GM21528 (cell line): ENCODE results near the gene RACGAP1.
"Not testable (repeated sequence)": the region's sequence is repeated elsewhere in the genome, so short reads cannot be mapped to it uniquely, and the experiment has no call there.

Source experiments
- ATAC-seq: cut with Tn5 transposase; IDR thresholded peaks from one replicate; pipeline ENCODE4 v1.9.1; 2021; ENCODE audit warnings: mild to moderate bottlenecking, moderate library complexity; ENCODE audit not compliant: unreplicated experiment, low FRiP score

The RACGAP1 gene

DNA sequence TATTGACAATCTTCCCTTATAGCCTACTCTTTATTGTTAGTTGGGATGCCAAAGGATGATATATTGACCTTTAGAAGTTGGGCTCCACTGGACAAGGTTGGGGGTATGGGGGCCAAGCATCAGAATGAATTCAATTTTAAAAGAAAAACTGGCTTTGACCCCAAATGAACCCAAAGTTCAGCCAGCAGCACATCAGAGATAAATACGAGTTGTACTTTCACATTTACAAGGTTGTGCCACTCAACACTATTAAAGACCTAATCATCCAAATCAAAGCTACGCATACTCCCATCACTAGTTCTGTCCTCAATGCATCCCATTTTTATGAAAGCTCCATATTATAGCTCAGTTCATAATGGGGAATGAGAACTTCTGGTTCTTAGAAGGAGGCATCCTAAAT, 35.9 kb downstream of the RACGAP1 start:
- ATAC-seq = not testable (repeated sequence)

DNA sequence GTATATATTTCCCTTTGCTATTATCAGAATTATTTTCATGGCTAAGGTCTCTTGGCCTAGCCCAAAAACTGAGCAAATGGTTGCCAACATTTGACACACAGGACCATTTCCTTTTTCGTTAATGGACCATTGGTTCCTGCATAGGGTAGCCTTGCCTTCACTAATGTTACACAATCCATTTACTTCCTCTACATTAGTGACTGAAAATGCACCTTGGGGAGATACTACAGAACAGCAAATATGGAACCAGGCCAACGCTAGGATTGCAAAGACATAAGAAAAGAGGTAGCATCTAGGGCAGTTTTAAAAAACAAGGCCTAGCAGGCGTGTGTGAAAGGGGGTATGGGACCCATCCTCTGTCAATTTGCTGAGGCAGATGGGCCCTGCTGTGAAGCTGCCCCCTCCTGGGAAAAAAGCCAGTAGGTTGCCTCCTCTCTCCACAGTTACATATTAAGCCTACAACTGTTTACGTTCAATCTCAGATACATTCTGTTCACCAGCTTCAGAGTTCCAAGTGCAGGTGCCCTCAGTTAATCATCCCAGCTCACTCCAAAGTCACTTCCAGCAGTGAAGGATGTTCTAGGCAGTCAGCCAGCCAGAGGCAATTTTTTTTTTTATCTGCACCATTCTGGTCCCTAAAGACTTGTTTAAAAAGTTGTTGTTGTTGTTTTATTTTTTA, 37.5 kb downstream of the RACGAP1 start:
- ATAC-seq = no peak

DNA sequence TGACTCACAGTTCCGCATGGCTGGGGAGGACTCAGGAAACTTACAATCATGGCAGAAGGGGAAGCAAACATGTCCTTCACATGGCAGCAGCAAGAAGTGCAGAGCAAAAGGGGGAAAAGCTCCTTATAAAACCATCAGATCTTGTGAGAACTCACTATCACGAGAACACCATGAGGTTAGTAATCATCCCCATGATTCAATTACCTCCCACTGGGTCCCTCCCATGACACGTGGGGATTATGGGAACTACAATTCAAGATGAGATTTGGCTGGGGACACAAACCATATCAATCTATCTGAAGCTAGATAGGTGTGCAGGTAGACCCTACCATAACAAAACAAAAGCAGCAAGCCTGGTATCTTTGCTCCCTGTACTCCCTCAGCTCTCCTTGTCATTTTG, 38.8 kb downstream of the RACGAP1 start:
- ATAC-seq = not testable (repeated sequence)

DNA sequence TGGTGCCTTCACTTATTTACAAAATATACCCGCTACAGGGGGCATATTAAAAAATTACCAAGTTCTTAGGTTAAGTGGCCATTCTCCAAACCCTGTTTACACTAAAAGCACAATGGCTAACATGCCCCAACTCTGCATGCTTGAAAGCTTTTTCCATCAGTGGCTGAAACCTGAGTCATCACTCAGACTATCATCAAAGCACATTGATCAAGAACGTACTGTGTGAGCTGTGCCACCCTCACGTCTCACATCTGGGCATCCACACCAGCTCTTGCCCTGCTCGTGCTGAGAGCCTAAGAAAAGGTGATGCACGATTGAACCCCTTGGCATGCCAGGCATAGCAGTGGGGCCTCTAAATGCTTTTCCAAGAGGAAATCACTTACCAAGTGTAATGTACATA, 39.3 kb downstream of the RACGAP1 start:
- ATAC-seq = no peak

DNA sequence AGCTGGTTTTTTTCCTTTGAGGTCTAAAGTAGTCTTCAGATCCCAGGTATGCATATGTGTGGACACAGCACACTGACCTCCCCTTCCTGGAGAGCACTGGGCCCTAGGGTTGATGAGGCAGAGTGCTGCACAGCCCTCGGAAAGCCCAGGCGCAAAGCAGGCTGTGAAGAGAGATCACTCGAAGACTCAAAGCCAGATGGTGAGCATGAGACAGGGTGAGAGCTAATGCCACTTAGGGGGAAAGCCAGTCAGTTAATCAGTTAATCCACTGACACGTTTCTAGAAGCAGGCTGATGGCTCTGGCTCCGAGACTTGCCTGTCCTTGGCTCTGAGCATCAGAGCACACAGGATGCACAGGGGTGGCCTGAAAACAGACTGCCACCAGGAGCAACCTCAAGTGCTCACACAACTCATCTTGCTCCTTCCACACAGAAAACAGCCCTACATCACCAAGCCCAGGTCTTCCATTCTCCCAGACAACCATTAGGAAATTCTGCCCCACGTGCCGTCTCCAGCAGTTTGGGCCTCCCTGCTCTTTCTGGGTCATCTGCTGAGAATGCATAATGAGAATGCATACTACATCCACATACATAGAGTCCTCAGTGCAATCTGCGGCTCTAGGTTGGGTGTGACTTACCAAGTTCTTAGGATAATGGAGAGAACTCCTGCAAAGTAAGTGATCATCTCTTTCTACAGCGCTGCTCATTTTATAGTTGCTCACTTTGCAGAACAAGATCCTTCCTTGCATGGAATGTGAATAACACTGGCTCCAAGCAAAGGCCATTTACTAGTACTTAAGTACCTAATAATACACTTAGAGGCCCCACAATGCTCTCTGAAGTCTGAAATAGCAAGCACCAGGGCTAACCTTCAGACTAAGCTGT, 40.6 kb downstream of the RACGAP1 start:
- ATAC-seq = no peak

DNA sequence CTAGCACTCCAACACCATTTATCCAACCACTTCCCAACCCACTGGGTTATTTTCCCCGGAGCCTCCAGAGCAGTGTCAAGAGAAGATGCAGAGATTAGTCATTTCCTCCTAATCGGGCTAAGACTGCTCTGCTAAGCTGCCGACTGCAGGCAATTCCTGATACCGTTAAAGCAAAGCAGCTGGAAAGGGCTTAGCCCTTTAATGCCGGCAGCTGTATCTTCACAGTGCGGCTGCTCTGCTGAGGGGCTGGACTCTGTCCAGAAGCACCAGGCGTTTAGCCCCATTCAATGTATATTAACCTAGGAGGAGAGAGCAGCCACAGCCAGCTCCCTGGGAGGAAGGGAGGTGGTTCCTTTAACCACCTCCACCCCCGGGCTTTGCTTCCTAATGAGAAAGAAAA, 41.4 kb downstream of the RACGAP1 start:
- no peak for ATAC-seq

DNA sequence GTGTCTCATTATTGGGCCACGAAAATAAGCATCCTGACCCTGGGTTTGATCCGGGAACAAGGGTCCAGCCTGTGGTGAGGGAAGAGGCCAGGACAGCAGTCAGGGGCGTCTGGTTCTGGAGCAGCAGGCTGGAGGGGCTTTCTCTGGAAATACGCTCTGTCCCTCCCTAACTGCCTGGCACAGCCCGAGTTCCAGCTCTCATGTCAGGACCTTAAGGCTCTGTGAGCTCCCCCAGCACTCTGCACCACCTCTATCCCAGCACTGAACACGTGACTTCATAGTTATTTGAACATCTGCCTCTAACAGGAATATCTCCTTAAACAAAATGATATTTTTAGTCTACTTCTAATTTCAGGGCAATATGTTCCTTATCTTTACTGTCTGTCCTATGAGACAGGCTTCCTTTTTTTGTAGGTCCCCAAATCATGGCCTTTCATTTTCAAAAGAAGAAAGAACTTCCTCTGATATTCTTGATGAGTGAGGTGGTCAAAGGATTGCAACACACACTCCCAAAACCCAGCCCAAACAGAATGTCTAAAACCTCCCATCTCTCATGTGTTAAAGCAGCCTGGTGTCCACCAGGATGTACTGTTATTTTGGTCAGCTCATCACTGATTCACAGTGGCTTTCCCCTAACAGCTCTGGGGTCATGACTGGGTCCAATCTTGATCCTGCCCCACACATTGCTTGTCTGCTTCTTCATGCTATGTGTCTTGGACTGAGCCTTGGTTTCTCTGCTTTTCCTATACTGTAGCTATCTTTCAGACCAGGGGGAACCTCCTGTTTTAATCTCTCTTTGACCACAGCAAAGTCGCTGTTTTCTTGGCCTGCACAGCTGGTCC, 42.8 kb downstream of the RACGAP1 start:
- ATAC-seq = no peak

DNA sequence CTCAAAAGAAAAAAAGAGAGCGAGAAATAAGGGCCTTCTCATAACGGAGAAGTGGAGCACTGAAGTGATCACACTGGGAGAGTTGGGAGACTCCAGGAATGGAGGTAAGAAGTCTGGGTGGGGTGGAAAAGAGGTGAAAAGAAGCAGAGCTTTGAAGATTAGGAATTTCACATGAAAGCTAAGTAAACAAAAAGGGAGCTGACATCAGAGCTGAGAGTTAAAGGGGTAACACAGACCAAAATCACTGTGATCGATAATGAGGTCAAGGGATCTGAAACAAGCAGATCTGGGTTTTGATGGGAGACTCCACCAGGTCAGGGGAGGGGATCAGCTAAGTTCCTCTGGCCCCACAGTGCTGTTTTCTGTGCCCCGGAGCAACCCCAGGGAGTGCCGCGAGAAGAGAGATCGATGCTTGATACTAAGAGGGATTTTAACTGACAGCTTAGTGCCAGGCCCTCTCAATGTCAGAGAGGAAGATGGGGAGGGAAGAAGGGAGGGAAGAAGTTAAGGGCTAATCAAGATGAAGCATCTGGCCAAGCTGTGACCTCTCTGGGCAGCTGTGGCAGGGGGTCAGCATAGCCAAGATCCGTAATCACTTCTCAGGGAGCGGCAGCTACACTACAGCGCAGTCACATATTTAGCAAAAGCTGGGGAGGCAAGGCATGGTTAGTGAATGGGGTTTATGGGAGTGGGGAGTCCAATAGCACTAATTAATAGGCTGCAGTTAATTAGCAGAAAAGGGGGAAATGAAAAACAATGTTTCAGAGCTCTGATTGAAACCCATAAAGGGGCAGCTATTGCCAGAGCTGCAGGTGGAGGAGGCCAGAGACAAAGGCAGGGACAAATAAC, 44.6 kb downstream of the RACGAP1 start:
- no peak for ATAC-seq

DNA sequence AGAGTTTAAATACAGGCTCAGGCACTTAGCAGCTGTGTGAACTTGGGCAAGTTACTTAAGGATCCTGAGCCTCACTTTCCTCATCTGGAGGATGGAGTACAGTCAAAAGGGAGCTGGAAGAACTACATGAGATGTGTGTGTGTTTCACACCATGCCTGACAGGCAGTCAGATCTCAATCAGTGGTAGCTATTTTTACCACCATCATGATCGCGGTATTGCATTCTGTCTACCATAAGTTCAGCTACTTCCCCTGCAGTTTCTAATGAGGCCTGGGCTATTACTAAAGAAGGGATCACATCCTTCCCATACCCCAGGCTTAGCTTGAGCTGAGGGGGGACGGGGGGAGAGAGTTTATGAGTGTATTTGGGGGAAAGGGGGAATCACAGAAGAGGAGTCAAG, 45.5 kb downstream of the RACGAP1 start:
- no peak for ATAC-seq

DNA sequence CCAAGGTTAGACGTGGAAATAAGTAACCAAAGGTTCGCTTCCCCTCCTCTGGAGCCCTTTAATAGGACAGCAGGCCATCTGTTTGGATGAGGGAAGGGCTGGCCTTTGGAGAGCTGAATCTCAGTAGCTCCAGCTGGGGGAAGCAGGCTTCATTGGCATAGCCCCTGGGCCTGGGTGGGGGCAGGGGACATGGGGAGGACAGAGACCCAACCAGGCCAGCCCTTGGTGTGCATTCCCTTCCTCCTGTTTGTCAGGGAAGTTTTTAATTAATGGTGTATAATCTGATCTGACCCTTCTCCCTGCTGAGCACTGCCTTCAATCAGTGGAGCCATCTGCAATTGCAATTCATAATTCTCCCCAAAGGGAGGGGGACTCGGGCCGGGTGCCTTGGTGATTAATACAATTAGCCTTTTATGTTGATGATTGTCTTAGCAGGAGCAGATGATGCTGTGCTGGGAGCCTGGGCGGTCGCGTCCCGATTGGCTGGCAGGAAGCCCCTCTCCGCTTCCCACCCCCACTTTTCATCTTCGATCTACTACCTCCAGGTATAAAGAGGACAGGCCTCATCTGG, 46.2 kb downstream of the RACGAP1 start:
- no peak for ATAC-seq

DNA sequence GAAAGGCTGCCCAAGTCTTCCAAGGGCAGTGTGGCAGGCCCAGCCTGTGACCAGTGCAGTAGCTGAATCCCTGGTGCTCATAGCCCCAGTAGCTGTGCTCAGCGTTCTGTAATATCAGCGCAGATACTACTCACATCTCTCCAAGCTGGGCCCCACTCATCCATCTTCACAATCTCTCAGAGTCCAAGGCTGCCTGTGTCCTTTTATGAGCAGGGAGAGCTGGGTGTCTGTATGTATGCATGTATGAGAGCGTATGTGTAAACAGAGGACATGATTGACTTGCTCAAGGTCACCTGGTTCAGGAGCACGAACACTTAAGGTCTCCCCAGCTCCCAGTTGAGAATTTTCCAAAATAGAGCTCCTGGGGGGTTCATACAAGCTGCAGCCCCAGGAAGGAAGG, 47.2 kb downstream of the RACGAP1 start:
- no peak for ATAC-seq

DNA sequence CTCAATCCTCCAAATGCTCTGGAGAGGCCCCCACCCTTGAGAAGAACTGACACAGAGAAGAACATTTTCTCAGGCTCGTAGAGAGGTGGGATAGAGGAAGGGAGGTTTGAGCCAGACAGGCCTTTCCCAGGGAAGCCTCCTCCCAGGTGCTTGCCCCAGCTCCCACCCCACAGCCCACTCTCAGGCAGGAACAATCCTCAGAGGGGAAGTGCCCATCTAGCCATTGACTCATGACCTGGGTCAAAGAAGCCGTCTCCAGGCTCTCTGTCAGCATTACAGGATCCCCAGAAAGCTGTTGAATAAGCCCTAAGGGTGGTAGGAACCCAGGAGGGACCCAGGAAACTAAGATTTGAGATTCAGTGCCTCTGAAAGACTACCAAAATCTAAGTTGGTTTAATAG, 48.7 kb downstream of the RACGAP1 start:
- ATAC-seq = no peak

DNA sequence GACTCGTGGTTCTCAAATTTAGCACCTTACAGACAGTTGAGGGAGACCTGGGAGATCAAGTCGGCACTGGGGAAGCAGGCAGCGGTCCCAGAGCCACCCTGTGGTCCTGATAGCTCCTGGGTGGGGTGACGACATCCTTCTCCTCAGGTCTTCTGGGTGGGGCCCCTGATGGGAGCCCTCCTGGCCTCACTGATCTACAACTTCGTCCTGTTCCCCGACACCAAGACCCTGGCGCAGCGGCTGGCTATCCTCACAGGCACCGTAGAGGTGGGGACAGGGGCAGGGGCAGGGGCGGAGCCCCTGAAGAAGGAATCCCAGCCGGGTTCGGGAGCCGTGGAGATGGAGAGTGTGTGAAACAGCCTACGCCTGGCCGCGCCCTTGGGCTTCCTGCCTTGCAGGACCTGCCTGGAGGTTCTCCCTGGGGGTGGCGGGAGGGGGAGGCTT, 50.0 kb downstream of the RACGAP1 start:
- no peak for ATAC-seq

DNA sequence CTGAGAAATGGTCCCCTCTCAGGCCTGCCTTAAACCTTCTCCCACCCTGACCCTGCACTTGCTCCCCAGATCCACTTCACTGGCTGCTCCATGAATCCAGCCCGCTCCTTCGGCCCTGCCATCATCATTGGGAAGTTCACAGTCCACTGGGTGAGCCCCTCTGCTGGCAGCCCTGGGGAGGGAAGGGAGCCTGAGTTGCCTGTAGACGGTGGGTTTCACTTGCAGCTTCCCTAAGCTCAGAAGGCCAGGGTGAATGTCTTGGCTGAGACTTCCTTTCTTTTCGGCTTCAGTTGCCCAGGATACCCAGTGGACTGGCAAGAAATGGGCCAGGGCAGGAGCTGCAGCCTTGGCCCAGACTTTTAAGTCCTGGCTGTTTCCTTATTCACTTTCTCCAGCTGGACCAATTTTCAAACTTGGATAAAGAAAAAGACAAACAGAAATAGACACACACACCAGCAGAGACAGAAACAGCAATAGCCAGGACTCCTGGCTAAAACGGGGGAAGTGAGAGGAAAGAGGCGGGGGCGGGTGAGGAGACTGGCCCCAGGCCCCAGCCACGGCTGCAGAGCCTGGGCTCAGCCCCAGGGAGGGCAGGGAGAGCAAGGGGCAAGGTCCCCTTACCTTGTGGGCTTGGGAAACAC, 50.5 kb downstream of the RACGAP1 start:
- no peak for ATAC-seq

DNA sequence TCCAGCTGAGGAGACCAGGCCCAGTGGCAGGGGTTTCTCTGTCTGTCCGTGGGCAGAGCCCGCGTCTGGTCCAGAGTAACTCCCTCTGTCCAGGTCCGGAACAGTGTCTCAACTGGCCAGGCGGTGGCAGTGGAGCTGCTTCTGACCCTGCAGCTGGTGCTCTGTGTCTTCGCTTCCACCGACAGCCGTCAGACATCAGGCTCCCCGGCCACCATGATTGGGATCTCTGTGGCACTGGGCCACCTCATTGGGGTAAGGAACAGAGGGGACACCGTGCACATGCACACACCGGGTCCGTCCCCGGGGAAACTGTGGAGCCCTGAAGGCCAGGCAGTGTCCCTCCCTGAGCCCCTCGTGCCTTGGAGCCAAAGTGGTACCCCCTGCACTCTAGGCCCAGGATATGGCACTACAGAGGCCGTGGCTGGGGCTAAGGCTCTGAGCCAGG, 51.0 kb downstream of the RACGAP1 start:
- no peak for ATAC-seq

DNA sequence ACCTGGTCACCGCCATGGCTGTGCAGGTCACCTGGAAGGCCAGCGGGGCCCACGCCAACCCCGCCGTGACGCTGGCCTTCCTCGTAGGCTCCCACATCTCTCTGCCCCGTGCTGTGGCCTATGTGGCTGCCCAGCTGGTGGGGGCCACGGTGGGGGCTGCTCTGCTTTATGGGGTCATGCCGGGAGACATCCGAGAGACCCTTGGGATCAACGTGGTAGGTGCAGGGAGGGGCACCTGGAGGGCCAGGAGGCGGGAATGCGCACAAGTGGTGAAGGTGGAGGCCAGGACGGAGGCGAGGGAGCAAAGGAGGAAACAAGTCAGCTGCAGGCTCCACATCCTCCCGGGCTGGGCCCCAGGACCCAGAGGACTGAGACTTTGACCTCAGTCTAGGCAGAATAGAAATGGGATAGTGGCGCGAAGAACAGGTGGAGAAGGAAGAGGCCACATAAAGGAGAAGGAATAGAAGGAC, 51.9 kb downstream of the RACGAP1 start:
- ATAC-seq = no peak

DNA sequence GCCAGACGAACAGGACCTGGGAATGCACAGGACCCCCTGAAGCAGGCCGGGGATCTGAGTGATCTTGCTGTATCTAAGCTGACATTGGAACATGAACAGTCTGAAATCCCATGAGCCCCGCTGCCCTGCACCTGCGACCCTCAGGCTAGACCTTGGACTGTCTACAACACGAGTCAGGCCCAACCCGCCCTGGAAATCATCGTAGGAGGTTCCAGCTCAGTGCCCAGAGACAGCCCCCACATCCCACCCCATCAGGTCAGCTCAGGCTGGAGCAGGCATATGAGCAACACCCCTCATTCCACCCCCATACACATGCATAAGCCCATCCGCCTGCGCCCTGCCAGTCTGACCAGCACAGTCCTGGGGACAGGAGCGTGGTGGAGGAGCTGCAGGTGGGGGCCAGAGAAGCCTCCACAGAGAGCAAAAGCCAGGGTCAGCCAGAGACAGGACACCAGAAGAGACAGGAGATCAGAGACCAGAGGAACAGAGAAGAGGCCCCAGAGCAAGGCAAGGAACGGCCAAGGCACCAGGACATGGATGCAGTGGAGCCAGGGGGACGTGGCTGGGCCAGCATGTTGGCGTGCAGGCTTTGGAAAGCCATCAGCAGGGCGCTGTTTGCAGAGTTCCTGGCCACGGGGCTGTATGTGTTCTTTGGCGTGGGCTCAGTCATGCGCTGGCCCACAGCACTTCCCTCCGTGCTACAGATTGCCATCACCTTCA, 52.5 kb downstream of the RACGAP1 start, which contains the start of gene AQP6:
TSS of gene AQP6 (plus strand) at position 307 of the 720 bp plus-strand sequence. CDS start at position 534, 227 bp downstream.
- ATAC-seq = no peak

DNA sequence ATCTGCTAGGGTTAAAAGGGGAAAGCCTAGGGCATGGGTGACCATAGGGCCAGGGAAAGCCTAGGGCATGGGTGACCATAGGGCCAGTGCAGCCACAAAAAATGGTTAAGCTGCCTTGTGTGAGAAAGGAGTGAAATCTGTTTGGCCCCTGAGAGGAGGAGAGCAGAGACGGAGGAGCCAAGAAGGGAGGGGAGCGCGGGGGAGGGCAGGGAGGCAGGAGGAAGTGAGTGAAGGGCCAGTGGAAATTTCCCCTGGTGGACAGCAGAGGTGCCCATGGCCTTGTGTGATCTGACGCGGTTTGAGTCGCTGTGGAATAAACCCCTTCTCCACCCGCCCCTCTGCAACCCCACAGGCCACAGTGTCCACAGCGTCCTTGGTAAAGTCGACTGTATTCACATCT, 53.2 kb downstream of the RACGAP1 start:
- no peak for ATAC-seq
